CD4-positive, alpha-beta T cell treated with Interferon gamma for 1 hour (primary cell): ENCODE measurements around the gene IFI16.

ENCODE experiments used
- DNase-seq: peaks from one replicate; pipeline ENCODE4 v3.0.0-alpha.2; 2020

IFI16 gene

GRCh38 chr1:159066108-159066507 lies 56.4 kb downstream of the IFI16 start:
- no peak for DNase-seq

- DNase-seq = peak; percentile 46
These were observed 58.3 kb downstream of the IFI16 start for GRCh38 chr1:159067699-159068621.

GRCh38 chr1:159068886-159069285 lies 59.2 kb downstream of the IFI16 start:
- peak; percentile 33 for DNase-seq

- DNase-seq = no peak
These were observed 62.4 kb downstream of the IFI16 start for GRCh38 chr1:159071970-159072582.

GRCh38 chr1:159076438-159077119 lies 66.9 kb downstream of the IFI16 start, which contains the start of gene AIM2:
AIM2 (minus strand) TSS chr1:159076766; CDS start chr1:159073499, 3,267 bp downstream.
- peak; percentile 75 for DNase-seq

- peak; percentile 90 for DNase-seq
These were observed 67.6 kb downstream of the IFI16 start for GRCh38 chr1:159077120-159077961.

GRCh38 chr1:159079525-159079924 lies 69.8 kb downstream of the IFI16 start:
- DNase-seq = no peak

- DNase-seq = no peak
These were observed 71.9 kb downstream of the IFI16 start for GRCh38 chr1:159081626-159082025.

GRCh38 chr1:159083013-159083412 lies 73.3 kb downstream of the IFI16 start:
- no peak for DNase-seq

GRCh38 chr1:159084152-159084551 lies 74.4 kb downstream of the IFI16 start:
- no peak for DNase-seq

GRCh38 chr1:159084867-159085266 lies 75.2 kb downstream of the IFI16 start:
- DNase-seq = peak; percentile 24

- DNase-seq = no peak
These were observed 78.3 kb downstream of the IFI16 start for GRCh38 chr1:159088050-159088449.

- no peak for DNase-seq
These were observed 79.0 kb downstream of the IFI16 start for GRCh38 chr1:159088546-159089183.

- no peak for DNase-seq
These were observed 79.6 kb downstream of the IFI16 start for GRCh38 chr1:159089184-159089791.

- no peak for DNase-seq
These were observed 80.8 kb downstream of the IFI16 start for GRCh38 chr1:159090286-159091179.

- no peak for DNase-seq
These were observed 81.5 kb downstream of the IFI16 start for GRCh38 chr1:159091180-159091560.

- DNase-seq = peak; percentile 22
These were observed 81.9 kb downstream of the IFI16 start for GRCh38 chr1:159091607-159092031.

- DNase-seq = no peak
These were observed 82.5 kb downstream of the IFI16 start for GRCh38 chr1:159092036-159092760.

GRCh38 chr1:159098596-159098995 lies 88.9 kb downstream of the IFI16 start:
- no peak for DNase-seq

- no peak for DNase-seq
These were observed 90.9 kb downstream of the IFI16 start for GRCh38 chr1:159100589-159100988.
